ENCODE measurements around the gene FGFR3.

The FGFR3 gene

GRCh38 chr4:1819816-1820215 lies 26.7 kb downstream of the FGFR3 start:
- ATAC-seq (ENCODE audit: low read depth), result no peak
- Histone ChIP-seq H3K4me3 (ENCODE audit: severe bottlenecking) (no peak overlapping the region), H3K4me1 (ENCODE audit: insufficient read depth, poor library complexity, severe bottlenecking) (no peaks in the 10 kb centered on the region), H3K27me3 (ENCODE audit: insufficient read depth, poor library complexity, severe bottlenecking) (no peaks in the 10 kb centered on the region), H3K36me3 (ENCODE audit: low read depth) (peaks cover 90% of the 10 kb centered on the region), H3K9me3 (ENCODE audit: severe bottlenecking) (no peaks in the 10 kb centered on the region), H3K27ac (ENCODE audit: poor library complexity, severe bottlenecking) (no peak overlapping the region)
- TF ChIP-seq, protein P1, sequence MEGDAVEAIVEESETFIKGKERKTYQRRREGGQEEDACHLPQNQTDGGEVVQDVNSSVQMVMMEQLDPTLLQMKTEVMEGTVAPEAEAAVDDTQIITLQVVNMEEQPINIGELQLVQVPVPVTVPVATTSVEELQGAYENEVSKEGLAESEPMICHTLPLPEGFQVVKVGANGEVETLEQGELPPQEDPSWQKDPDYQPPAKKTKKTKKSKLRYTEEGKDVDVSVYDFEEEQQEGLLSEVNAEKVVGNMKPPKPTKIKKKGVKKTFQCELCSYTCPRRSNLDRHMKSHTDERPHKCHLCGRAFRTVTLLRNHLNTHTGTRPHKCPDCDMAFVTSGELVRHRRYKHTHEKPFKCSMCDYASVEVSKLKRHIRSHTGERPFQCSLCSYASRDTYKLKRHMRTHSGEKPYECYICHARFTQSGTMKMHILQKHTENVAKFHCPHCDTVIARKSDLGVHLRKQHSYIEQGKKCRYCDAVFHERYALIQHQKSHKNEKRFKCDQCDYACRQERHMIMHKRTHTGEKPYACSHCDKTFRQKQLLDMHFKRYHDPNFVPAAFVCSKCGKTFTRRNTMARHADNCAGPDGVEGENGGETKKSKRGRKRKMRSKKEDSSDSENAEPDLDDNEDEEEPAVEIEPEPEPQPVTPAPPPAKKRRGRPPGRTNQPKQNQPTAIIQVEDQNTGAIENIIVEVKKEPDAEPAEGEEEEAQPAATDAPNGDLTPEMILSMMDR (IDR thresholded peaks at IDR 0.05; ENCODE audit: poor library complexity, severe bottlenecking), result no peak
- DNase-seq (ENCODE audit: low spot score), result no peak

- no peak for DNase-seq (ENCODE audit: low spot score)
These were observed 28.8 kb downstream of the FGFR3 start for GRCh38 chr4:1821679-1822567.

DNA sequence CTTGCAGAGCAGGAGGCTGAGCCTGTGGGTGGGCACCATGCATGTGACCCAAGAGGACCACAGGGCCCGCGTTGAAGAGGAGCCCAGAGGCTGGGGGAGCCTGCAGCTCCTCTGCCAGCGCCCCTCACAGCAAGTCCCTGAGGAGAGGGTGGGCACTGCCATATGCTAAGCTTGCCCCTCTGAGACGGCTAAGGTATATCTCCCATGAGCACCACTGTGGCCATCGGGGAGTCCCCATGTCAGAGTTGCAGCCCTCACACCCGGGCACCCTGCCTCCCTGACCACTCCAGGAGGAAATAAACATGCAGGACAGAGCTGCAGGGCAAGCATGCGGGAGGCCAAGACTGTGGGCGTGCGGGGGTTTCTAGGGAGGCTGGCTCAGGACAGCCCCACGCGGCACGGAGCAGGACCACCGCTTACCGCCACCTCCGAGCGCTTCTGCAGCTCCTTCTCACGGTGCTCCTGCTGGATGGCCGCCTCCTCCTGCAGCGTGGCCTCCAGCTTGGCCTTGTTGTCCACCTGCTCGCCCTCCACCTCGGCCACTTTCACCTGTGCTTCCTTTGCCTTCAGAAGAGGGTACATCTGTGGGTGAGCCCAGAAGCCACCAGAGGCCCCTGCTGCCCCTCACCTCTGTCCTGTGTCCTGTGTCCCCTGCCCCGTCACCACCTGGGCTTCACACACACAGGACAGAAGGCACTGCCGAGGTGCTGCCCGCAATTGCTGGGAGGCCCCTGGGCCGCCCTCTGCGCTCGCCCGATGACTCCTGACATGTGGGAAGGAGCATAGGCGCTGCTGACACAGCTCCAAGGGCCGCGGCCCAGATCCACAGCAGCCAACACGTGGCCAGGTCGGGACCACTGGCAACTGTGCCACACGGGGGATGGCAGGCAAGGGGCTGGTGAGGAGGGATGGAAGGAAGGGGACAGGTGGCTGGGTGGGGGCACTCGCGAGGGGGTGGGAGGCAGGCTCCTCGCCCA lies 29.8 kb downstream of the FGFR3 start:
- Histone ChIP-seq H3K9me3 (ENCODE audit: severe bottlenecking) (no peaks in the 10 kb centered on the region), H3K27me3 (ENCODE audit: insufficient read depth, poor library complexity, severe bottlenecking) (no peaks in the 10 kb centered on the region), H3K4me3 (ENCODE audit: severe bottlenecking) (no peak overlapping the region), H3K27ac (ENCODE audit: poor library complexity, severe bottlenecking) (no peak overlapping the region), H3K4me1 (ENCODE audit: insufficient read depth, poor library complexity, severe bottlenecking) (no peaks in the 10 kb centered on the region), H3K36me3 (ENCODE audit: low read depth) (peaks cover 80% of the 10 kb centered on the region)
- DNase-seq (ENCODE audit: low spot score) (no peak), ATAC-seq (ENCODE audit: low read depth) (no peak)
- TF ChIP-seq, protein P1 (IDR thresholded peaks at IDR 0.05; ENCODE audit: poor library complexity, severe bottlenecking), result no peak

More at GRCh38 chr4:1821679-1822567, 28.8 kb downstream of the FGFR3 start:
- ATAC-seq (ENCODE audit: low read depth), result no peak
- no peaks in the 10 kb centered on the region for H3K4me1 ChIP-seq (ENCODE audit: insufficient read depth, poor library complexity, severe bottlenecking)
- H3K9me3 ChIP-seq (ENCODE audit: severe bottlenecking), result no peaks in the 10 kb centered on the region
- no peaks in the 10 kb centered on the region for H3K27me3 ChIP-seq (ENCODE audit: insufficient read depth, poor library complexity, severe bottlenecking)
- H3K4me3 ChIP-seq (ENCODE audit: severe bottlenecking), result no peak overlapping the region
- H3K36me3 ChIP-seq (ENCODE audit: low read depth), result peaks cover 88% of the 10 kb centered on the region
- no peak overlapping the region for H3K27ac ChIP-seq (ENCODE audit: poor library complexity, severe bottlenecking)
- TF ChIP-seq, protein P1 (IDR thresholded peaks at IDR 0.05; ENCODE audit: poor library complexity, severe bottlenecking), result no peak

GRCh38 chr4:1823545-1823932 lies 30.4 kb downstream of the FGFR3 start:
- ATAC-seq (ENCODE audit: low read depth), result no peak

More at GRCh38 chr4:1823545-1823932, 30.4 kb downstream of the FGFR3 start:
- DNase-seq (ENCODE audit: low spot score), result no peak
- no peaks in the 10 kb centered on the region for H3K27me3 ChIP-seq (ENCODE audit: insufficient read depth, poor library complexity, severe bottlenecking)
- H3K36me3 ChIP-seq (ENCODE audit: low read depth), result peaks cover 73% of the 10 kb centered on the region
- no peaks in the 10 kb centered on the region for H3K9me3 ChIP-seq (ENCODE audit: severe bottlenecking)
- H3K4me3 ChIP-seq (ENCODE audit: severe bottlenecking), result no peak overlapping the region
- no peak overlapping the region for H3K27ac ChIP-seq (ENCODE audit: poor library complexity, severe bottlenecking)
- H3K4me1 ChIP-seq (ENCODE audit: insufficient read depth, poor library complexity, severe bottlenecking), result no peaks in the 10 kb centered on the region
- TF ChIP-seq, protein P1 (IDR thresholded peaks at IDR 0.05; ENCODE audit: poor library complexity, severe bottlenecking), result no peak
